Stimulated activated CD4-positive, alpha-beta T cell treated with anti-CD3 and anti-CD28 coated beads, Interleukin-1b, Interleukin-23, amount 100 ng/mL, for 4 hours (primary cell): ENCODE results near the gene SULT2B1.
A peak's percentile ranks its signal among the peaks of the same experiment; 100 is the strongest.
"Not testable (repeated sequence)": the region's sequence is repeated elsewhere in the genome, so short reads cannot be mapped to it uniquely, and the experiment has no call there.

Source experiments
- DNase-seq, 2 donors: peaks; one replicate each; pipeline ENCODE4 v3.0.0-alpha.2; 2020; ENCODE audit warnings: low read depth in 2 of 2

Gene SULT2B1

DNA sequence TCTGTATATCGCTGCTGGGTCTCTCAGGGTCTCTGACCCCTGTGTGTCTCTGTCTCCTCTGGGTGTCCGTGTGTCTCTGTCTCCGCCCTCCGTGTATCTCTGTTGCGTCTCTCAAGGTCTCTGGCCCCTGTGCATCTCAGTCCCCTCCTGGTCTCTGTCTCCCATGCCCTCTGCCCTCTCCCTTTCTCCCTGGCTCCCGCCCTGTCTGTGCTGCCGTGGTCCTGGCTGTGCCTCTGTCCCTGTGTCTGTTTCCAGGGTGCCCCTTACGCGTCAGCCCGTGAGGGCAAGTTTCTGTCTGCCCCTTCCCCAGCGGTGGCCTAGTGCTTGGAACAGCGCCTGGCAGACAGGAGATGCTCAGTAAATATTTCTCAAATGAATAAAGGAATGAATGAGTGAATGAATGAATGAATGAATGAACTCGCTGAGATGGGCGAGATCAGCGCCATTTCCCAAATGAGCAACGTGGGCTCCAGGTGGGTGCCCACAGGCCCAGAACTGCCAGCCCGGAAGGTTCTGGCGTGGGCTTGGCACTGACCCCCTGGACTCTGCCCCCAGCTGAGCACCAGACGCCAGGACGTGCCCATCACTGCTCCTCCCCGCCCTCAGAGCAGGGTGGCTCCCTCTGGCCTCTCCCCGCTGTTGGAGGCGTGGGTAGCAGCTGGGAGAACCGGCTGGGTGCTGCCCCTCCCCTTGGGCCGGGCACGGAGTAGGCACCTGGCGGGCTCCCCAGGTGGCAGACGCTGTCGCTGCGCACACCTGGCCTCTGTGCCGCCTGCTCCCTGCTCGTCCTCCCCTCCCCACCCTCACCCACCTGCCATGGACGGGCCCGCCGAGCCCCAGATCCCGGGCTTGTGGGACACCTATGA is at the start of gene SULT2B1:
Gene SULT2B1 (plus strand): TSS at position 736 of the 866 bp plus-strand sequence. CDS start 81 bp downstream, at position 817.
- DNase-seq = no peak

DNA sequence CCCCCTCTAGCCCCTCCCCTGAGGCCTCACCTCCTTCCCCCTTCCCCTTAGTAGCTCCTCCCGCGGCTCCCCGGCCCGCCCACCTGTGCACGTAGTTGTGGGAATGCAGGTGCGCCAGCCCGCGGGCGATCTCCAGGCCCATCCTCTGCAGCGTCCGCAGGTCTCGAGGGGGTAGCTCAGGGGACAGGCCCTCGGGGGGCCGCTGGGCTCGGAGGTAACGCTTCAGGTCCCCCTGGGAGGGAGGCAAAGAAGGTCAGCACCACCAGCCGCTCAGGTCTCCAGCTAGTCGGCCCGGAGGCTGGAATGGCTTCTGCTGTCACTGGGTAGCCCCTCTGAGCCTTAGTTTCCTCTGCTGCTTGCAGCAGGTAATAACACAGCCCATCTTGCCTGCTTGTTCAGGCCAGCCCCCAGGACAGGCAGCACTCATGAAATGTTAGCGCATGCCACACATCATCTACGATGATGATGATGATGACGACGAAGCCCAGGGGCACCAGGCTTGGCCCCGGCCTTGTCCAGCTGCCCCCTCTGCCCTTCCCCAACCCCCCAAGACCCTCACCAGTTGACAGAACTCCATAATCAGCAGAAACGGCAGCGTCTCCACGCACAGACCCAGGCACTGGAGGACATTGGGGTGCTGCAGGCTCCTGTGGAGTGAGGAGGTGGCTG is 49.5 kb upstream of the SULT2B1 start:
- DNase-seq = peak in 1 of 2 donors; percentile 52

DNA sequence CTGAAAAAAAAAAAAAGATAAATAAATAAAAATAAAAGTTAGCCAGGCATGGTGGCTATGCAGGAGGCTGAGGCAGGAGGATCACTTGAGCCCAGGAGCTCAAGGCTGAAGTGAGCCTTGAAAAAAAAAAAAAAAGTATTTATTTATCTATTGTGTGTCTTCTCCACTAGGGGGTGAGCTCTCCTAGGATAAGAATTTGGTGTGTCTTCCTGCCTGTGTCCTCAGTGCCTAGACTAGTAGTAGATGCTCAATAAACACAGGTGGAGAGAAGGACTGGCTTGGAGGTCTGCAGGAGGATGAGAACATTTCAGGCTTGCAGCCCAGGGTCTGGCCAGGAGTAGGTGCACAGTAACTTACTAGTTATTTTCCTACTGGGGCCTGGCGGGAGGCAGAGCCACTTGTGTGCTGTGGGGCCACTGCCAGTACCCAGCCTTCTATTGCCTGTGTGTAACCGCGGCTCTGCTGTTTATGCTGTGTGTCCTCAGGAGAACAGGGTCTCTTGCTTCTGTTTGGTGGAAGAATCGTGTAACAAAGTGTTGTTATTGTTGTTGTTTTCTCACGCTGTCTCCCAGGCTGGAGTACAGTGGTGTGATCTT is 45.7 kb upstream of the SULT2B1 start:
- no peak for DNase-seq

DNA sequence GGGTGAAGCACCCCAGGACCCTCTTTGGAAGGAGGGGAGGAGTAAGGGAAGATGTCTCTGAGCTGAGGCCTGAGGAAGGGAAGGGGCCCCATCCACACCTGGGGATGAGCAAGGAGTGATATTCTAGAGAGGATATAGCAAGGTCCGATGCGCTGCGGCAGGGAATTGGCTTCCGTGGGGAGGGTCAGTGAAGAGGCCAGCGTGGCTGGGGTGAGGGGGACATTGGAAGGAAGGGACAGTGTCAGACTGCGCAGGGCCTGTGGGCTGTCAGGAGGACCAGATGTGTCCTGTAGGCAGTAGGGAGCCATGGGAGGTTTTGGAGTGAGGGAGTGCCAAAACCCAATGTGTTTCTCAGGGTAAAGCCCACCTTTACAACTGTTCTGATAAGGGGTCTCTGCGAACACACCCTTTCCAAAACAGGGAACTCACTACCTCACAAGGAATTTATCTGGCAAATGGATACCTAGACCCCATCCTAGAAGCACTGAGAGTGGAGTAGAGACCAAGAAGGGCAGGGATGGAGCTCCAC is 44.0 kb upstream of the SULT2B1 start:
- DNase-seq = no peak

DNA sequence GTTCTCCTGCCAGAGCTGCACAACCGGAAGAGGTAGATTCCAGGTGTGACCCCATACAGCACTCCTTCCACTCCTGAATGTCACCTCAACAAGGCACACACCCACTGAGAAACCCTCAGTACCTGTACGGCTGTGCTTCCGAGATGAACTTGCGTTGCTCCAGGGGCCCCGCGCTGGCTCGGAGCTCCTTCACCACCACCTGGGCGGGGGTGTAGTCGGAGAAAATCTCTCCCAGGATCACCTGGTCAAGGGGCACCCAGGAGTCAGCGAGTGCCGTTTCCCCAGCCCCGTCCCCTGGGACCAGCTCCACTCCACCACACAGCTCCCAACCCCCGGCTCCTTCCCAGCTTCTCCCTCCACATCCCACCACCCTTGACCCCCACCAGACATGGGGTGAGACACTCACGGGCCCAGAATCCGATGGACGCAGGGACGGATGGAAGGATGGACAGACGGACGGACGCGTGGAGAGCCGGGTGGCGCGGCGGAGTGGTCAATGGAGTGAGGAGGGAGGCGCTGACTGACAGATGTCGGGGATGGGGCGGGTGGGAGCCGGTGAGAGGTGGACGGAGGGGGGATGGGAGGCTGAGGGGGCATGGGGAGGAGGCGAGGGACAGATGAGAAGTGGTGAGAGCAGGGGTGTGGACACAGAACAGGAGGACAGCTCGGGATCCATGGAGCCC is 43.1 kb upstream of the SULT2B1 start:
- DNase-seq = no peak

DNA sequence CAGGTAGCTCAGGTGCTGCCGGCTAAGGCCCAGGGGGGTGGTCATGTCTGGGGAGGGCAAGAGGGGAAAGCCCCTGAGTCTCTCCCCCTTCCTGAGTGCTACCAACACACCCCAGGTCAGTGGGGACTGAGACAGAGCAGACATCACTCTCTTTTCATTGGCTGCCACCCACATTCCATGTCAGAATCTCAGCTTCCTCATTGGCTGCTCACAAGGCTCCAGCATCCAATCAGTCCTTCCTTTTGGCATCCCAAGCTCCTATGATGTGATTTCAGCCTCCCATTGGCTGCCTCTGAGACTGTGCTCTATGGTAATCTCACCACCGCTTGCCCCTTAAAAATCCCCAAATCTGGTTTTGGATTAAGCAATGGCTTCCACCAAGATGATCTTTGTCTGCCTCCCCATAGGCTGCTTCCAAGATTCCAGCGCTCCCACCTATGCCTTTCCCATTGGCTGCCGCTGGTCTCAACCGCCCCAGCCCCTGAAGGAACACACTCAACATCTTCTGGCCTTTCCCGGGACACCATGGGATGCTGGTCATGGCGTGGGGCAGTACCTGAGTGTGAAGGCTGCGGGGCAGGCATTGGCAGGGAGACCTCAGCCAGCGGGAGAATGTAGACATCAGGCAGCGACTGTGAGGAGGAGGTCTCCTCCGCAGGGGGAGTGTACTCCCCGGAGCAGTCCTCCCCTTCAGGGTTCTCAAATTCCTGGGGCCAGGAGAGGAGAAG is 42.3 kb upstream of the SULT2B1 start:
- DNase-seq = no peak

DNA sequence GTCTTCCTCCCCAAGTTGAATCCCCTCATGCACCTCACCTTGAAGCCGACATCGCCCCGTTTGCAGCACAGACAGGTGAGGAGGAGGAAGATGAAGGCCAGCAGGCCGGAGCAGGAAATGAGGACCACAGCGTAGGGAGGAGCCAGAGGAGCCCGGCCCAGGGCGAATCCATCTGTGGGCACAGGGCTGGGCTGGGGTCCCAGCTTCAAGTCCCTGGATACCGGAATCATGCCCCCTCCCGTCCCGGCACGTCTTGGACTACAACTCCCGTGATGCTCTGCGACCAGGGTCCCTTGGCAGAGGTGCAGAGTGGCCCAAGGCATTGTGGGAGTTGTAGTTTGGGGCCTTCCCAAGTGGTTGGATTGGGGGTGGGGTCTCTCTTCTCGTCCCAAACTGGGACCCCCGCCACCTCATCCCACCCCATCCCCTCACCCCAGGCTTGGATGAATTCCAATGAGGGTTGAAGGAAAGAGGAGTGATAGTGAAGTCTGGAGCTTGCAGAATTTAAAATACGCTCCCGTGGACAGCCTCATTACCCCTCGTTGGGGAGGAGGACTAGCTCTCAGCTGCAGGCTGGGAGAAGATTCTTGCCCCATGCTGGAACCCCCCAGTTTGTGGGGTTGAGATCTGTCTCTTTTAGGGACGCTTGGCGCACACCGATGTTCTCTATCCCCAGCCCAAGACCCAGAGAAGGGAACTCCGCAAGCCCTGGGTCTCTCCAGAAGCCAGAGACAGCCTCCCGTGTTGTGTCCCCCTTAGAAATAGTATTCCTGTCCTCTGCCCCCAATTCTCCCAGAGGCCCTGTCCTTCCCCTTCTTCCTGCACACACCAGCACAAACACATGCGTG is 41.3 kb upstream of the SULT2B1 start:
- peak; percentile 60 to 61 for DNase-seq

DNA sequence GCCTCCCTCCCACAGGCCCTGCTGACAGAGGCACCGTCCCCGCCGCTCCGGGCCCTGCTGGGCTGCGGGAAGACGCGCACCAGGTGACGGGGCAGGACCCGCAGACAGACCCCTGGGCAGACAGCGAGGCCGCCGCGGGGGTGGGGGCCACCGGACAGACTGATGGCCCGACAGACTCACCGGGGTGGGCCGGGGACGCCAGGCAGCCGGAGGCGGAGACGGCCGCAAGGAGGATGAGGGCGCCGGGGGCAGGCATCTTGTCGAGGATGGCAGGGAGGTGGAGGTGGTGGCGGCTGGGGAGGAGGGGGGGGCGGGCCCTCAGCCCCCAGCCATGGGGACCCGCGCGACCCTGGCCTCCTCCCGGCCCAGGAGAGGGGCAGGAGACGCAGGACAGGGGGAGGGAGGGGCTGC is 40.6 kb upstream of the SULT2B1 start:
- no peak for DNase-seq

DNA sequence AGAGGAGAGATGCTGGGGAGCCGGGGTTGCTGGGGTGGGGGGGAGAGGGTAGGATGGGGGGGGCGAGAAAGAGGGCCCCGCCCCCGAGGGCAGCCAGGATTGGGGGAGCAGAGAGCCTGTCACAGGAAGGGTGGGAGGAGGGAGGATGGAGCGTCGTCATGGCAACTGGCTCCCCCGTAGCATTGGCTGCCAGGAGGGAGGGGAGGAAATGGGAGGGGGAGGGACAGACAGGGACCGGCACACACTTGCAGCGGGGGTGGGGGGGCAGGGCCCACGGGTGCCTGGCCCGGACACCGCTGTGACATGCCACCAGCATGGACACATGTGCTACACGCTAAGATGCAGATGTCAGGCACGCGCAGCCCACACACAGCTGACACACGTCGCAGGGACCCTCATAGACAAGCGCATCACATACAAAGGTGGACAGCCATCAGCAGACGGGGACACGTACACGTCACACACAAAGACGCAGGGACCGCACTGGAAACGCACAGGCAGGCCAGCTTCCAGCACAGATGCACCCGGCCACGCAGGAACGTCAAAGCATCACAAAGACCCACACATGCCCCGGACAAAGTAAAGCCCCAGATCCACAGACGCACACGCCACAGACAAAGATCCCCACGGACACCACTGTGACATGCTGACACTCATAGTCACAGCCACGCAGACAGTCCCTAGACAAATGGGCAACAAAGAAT is 40.0 kb upstream of the SULT2B1 start, which contains the start of gene LMTK3:
Gene LMTK3 (minus strand): TSS at position 36 of the 704 bp plus-strand sequence. CDS start 259 bp downstream, outside the sequence.
- peak; percentile 57 to 68 for DNase-seq

DNA sequence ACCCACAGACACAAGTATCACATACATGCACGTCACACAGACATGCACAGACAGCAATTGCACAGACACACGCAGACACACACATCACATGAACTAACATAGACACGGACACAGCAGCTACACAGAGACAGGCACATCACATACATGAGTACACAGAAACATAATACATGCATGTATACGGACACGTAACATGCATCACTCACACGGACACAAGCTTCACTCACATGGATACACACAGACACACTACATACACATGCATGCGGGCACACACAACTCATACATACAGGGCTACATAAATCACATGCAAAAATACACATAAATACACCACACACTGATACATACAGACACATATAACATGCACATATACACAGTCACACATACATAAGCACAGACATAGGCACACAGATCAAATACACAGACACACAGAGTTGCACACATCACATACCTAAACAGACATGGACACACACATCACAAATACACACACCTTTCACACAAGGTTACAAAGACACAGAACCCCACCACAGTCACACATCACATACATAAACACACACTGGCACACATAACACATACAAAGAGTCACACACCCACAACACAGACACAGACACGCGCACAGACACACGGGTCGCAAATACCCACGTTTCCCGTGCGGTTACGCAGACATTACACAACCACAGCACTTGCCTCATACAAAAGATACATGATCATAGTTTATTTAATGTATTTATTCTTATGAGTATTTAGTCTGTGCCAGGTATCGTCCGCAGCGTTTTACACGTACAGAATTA is 39.3 kb upstream of the SULT2B1 start:
- no peak for DNase-seq

DNA sequence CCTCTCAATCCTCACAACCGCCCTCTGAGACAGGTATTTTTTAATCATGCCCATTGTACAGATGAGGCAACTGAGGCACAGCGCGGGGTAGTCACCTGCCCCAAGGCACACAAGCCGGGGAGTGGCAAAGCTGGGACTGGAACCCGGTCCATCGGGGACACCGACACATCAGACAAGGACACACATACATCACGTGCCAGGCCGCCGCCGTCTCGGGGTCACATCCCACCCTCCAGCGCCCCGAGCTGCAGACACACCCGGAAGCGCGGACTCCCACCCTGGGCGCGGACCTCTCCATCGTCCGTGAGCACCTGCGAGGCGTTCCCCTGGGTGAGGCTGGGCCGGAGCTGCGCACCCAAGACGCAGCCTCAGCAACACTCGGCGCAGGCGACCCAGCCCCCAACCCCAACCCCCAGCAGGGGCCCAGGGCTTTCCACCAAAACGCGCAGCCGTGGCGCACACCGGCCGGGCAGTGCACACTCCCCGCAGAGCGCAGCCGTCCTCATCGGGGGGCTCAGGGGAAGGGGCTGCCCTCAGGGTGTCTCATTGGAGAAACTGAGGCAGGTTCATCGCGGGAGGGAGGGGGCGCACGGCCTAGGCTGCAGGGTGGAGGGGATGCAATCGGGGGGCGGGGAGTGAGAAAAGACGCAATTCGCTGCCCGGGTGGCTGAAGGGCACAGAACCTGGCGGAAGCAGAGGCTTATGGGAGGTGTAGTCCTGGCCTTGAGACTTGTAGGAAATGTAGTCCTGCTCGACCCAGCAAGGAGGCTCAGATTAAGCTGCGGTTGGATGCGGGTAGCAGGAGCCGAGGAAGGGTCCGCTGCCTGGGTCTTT is 38.5 kb upstream of the SULT2B1 start:
- DNase-seq = peak in 1 of 2 donors; percentile 60

DNA sequence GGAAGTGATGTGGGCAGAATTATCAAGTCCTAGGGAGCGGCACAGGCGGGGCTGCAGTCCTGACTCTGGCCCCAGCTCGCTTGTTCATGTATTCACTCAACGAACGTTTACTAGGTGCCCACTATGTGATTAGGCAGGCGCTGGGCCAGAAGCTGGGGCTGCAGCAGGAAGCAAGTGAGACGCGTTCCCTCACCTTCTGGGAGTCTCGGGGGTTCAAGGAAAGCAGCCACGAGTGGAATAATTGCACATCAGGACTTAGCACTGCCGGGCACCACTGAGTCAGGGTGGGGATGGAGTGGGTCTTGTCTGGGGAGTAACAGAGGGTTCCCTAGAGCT is 37.9 kb upstream of the SULT2B1 start:
- no peak for DNase-seq

DNA sequence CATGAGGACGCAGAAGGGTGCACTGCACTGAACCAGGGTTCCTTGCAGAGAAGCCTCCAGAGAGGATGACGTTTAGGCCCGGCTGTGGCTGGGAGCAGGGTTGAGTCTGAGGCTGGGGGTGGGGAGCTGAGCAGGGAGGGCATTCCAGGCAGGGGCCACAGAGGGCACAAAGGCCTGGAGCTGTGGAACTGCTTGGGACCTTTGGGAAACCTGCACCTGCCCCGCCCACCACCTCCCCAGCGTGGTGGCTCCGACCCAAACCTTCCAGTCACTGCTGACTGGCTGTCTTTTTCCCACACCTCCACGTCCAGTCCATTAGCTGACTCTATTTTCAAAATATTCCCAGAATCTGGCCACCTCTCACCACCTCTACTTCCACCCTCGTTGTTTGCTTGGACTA is 35.4 kb upstream of the SULT2B1 start:
- no peak for DNase-seq

DNA sequence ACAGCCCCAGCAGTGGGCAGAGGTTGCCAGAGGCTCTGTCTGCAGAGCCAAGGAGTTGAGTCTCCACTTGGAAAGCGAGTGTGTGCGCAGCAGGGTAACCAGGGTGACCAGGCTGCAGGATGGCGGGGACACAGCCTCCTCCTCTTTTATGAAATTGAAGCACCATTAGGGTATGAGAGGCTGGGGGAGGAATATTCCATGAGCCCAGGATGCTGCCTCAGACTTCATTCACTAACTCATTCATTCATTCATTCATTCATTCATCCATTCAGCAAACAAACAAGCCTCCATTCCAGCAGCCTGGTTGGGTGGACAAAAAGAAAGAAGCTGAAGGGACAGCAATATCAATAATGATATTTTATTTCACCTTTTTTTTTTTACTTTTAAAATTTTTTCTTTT is 33.8 kb upstream of the SULT2B1 start:
- DNase-seq = no peak

DNA sequence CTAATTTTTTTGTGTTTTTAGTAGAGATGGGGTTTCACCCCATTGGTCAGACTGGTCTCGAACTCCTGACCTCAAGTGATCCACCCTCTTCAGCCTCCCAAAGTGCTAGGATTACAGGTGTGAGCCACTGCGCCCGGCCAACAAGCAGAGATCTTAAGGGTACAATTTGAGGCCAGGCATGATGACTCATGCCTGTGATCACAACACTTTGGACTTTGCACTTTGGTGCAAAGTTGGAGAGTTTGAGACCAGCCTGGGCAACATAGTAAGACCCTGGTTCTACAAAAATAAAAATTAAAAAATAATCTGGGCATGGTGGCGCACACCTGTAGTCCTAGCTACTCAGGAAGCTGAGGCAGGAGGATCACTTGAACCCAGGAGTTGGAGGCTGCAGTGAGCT is 32.5 kb upstream of the SULT2B1 start:
- DNase-seq = not testable (repeated sequence)

DNA sequence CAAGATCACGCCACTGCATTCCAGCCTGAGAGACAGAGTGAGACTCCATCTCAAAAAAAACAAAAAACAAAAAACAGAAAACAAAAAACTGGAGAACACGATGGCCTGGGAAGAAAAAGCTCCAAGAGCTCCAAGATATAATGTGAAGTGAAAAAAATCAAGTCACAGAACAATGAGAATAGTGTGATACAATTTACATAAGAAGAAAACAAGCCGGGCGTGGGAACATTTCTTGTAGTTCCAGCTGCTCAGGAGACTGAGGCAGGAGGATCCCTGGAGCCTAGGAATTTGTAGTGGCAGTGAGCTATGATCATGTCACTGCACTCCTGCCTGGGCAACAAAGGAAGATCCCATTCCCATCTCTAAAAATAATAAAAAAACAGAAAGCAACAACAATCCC is 31.8 kb upstream of the SULT2B1 start:
- no peak for DNase-seq

DNA sequence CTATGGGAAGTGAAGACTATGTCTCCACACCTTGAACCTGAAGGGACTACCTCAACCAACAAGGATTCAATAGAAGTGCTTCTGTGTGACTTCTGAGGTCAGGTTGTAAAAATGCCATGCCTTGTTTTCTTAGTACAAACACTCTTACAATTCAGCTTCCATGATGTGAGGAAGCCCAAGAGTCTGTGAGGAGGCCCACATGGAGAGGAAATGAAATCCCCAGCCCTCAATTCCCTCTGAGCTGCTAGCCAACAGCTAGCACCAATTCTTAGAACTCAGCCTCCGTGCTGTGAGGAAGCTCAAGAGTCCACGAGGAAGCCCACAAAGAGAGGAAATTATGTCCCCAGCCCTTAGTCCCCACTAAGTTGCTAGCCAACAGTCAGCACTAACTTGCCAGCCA is 27.8 kb upstream of the SULT2B1 start:
- DNase-seq = no peak

DNA sequence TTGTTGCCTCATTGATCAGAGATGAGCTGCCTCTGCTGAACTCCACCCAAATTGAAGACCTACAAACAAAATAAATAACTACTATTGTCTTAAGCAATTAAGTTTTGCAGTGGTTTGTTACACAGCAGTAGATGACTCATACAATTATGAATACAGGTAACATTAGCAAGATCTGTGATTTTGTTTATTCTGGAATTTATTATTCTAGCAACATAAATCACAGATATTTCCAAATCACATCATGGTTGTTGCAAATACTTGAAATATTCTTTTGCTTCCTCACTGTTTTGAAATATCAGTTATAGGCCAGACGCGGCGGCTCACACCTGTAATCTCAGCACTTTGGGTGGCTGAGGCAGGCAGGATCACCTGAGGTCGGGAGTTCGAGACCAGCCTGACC is 27.2 kb upstream of the SULT2B1 start:
- no peak for DNase-seq
